GM21447 (cell line): ENCODE measurements around the gene ITGB3.
A peak's percentile ranks its signal among the peaks of the same experiment; 100 is the strongest.

Experiments
- ATAC-seq: cut with Tn5 transposase; IDR thresholded peaks from one replicate; pipeline ENCODE4 v1.9.1; 2021; ENCODE audit not compliant: unreplicated experiment

ITGB3 gene

DNA sequence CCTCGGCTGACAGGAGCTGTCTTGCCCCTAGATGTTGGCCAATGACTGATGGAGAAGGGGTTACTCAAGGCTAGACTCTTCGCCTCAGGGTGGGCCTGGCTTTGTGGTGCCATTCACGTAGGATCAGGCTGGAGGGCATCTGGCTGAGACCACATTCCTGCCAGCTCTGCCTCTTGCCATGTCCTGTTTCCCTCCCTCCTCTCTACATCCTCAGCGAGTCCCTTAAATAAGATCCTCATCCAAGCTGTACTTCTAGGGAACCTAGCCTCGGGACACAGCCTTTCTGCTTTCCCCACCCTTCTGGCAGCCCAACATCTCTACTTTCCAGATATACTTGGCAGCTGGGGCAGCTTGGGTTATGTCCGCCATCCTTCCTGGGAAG, 42.2 kb downstream of the ITGB3 start:
- ATAC-seq: no peak

DNA sequence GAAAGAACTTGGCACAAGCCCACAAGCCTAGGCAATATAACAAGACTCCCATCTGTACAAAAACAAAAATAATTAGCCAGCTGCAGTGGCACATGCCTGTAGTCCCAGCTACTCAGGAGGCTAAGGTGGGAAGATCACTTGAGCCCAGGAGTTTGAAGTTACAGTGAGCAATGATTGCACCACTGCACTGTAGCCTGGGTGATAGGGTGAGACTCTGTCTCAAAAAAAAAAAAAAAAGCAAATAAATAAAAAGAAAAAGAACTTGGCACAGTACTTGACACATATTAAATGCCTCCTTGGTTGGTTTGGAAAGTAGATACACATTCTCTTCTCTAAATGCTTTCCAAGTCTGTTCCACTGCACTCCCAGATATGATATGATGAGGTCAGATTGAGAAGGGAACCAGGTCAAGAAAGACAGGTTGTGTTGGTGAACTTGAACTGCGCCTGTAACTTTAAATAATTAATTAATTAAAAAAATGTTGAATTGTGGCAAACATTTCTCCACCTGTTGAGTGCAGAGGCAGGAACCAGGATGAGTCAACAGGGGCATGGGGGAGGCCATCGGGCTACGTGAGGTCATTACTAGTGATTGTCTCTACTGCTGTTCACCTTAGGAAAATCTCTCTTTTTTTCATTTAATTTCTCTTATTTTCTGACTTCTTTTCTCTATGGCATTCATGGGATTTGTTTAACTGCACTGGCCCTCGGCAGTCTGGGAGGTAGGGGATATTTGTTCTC, 44.2 kb downstream of the ITGB3 start:
- ATAC-seq: no peak

GRCh38 chr17:47298712-47299111, 45.1 kb downstream of the ITGB3 start:
- ATAC-seq: no peak

GRCh38 chr17:47299239-47299910, 45.7 kb downstream of the ITGB3 start:
- ATAC-seq: no peak

- no peak for ATAC-seq
Observed at GRCh38 chr17:47300718-47301117, 47.1 kb downstream of the ITGB3 start.

DNA sequence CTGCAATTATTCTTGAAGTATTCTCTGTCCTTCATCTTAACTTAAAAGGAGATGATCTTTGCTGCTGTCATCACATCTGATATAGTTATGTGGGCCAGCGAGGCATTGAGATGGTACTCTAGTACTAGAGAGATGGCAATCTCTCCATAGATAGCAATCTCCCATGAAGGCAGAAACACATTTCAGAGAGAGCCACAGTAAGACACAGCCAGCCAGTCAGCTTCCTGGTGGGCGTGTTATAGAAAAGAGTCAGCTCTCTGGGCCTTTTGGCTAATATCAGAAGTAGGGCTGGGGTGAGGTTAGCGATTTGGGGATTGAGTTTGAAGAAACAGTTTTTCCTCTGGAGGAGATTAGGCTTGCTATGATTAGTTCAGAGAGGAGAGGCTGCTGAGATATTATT, 47.5 kb downstream of the ITGB3 start:
- ATAC-seq: no peak

DNA sequence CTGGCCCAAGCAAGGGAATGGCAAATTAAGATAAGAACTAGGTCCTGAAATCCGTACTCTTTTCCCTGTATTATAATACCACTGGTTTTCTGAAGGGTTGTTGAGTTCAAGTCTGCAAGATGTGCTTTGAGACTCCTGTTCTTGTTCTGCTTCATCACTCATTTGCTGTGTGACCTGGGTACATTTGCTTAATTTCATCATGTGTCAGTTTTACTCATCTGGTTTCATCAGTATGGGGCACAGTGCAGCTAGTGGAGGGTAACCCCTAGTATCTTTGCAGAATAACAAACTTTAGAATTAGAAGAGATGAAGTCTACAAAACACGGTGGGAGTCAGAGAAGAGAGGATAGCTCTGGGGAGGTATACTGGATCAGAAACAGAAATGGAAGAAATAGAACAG, 48.2 kb downstream of the ITGB3 start:
- ATAC-seq: no peak

GRCh38 chr17:47304186-47304585, 50.6 kb downstream of the ITGB3 start:
- no peak for ATAC-seq

GRCh38 chr17:47305302-47305923, 51.8 kb downstream of the ITGB3 start:
- no peak for ATAC-seq

- ATAC-seq: no peak
Observed at GRCh38 chr17:47310186-47310733, 56.6 kb downstream of the ITGB3 start.

- ATAC-seq: no peak
Observed at GRCh38 chr17:47311420-47311819, 57.8 kb downstream of the ITGB3 start.

- no peak for ATAC-seq
Observed at GRCh38 chr17:47315451-47316266, 62.0 kb downstream of the ITGB3 start.

DNA sequence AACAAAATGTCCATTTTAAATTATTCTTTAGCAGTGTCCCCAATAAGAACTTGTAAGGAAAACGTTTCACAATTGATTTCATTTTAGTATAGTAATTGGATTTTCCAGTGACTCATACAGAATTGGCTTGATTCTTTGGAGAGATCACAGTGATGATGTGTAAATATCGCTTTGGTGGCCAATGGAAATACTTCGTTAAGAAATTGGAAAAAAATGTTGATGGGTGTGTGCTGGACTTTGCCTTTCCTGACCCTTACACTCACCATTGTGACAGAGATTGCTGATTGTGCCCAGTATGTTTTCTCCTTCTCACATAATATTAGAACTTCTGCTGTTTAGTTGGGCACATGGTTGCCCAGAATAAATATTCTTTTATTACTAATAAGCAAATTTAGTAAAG, 62.7 kb downstream of the ITGB3 start:
- no peak for ATAC-seq

- ATAC-seq: no peak
Observed at GRCh38 chr17:47317119-47317518, 63.5 kb downstream of the ITGB3 start.

- no peak for ATAC-seq
Observed at GRCh38 chr17:47318197-47318918, 64.7 kb downstream of the ITGB3 start.

DNA sequence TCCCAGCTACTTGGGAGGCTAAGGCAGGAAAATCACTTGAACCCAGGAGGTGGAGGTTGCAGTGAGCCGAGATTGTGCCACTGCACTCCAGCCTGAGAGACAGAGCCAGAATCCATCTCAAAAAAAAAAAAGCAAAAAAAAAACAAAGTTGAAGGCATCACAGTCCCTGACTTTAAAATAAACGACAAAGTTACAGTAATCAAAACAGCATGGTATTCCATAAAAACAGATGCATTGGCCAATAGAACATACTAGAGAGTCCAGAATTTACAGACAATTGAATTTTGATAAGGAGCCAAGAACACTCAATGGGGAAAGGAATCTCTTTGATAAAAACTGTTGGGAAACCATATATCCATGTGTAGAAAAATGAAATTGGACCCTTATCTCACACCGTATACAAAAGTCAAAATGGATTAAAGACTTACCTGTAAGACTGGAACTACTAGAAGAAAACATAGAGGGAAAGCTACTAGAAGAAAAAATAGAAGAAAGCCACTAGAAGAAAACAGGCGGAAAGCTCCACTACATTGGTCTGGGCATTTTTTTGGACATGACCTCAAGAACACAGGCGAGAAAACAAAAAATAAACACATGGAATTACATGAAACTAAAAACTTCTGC, 67.4 kb downstream of the ITGB3 start:
- no peak for ATAC-seq

GRCh38 chr17:47323382-47324223, 70.0 kb downstream of the ITGB3 start, which contains the start of gene EFCAB13:
TSS of gene EFCAB13 (plus strand) at chr17:47323955. CDS start at chr17:47328354, 4,399 bp downstream.
- ATAC-seq: peak; percentile 68

GRCh38 chr17:47324224-47325020, 70.8 kb downstream of the ITGB3 start:
- ATAC-seq: peak; percentile 40
